IPS-NIHi11 (cell line): Measurements from ENCODE around the gene CCDC32.
"Not testable (repeated sequence)": the region's sequence is repeated elsewhere in the genome, so short reads cannot be mapped to it uniquely, and the experiment has no call there.

ENCODE experiments used
- DNase-seq: peaks from one replicate; pipeline ENCODE4 v3.0.0; 2012; ENCODE audit warnings: mixed read lengths, low spot score

Gene CCDC32

GRCh38 chr15:40564591-40565332, at the start of gene CCDC32:
Gene CCDC32 (minus strand): TSS chr15:40565042. CDS start chr15:40563015, 2,027 bp downstream.
- peak; percentile 99 for DNase-seq

- DNase-seq = no peak
Measured at GRCh38 chr15:40613080-40613479, 48.2 kb upstream of the CCDC32 start.

GRCh38 chr15:40603935-40604334, 39.1 kb upstream of the CCDC32 start:
- DNase-seq = no peak

GRCh38 chr15:40600956-40601355, 36.1 kb upstream of the CCDC32 start:
- DNase-seq = no peak

- no peak for DNase-seq
Measured at GRCh38 chr15:40598672-40599071, 33.8 kb upstream of the CCDC32 start.

- no peak for DNase-seq
Measured at GRCh38 chr15:40598126-40598525, 33.3 kb upstream of the CCDC32 start.

- no peak for DNase-seq
Measured at GRCh38 chr15:40597024-40597423, 32.2 kb upstream of the CCDC32 start.

- no peak for DNase-seq
Measured at GRCh38 chr15:40595773-40596172, 30.9 kb upstream of the CCDC32 start.

GRCh38 chr15:40595219-40595618, 30.4 kb upstream of the CCDC32 start:
- no peak for DNase-seq

GRCh38 chr15:40594429-40594836, 29.6 kb upstream of the CCDC32 start:
- DNase-seq = peak; percentile 89

- DNase-seq = peak; percentile 89
Measured at GRCh38 chr15:40593588-40594428, 29.0 kb upstream of the CCDC32 start, which contains the start of gene KNL1. Gene KNL1 (plus strand): TSS chr15:40594249. CDS start chr15:40602932, 8,683 bp downstream.

GRCh38 chr15:40593165-40593564, 28.3 kb upstream of the CCDC32 start:
- no peak for DNase-seq

GRCh38 chr15:40591389-40591788, 26.5 kb upstream of the CCDC32 start:
- DNase-seq = no peak

GRCh38 chr15:40590667-40591050, 25.8 kb upstream of the CCDC32 start:
- no peak for DNase-seq

GRCh38 chr15:40584191-40584590, 19.3 kb upstream of the CCDC32 start:
- no peak for DNase-seq

- DNase-seq = peak; percentile 40
Measured at GRCh38 chr15:40582726-40583246, 17.9 kb upstream of the CCDC32 start.

GRCh38 chr15:40581796-40582195, 17.0 kb upstream of the CCDC32 start:
- DNase-seq = not testable (repeated sequence)

GRCh38 chr15:40578892-40579291, 14.1 kb upstream of the CCDC32 start:
- DNase-seq = no peak

GRCh38 chr15:40576914-40577313, 12.1 kb upstream of the CCDC32 start:
- DNase-seq = not testable (repeated sequence)

- DNase-seq = no peak
Measured at GRCh38 chr15:40575113-40575512, 10.3 kb upstream of the CCDC32 start.

- DNase-seq = peak; percentile 95
Measured at GRCh38 chr15:40569129-40569953, 4.5 kb upstream of the CCDC32 start, which contains the start of gene RPUSD2. Gene RPUSD2 (plus strand): TSS chr15:40569299. CDS start chr15:40569338, 39 bp downstream.

GRCh38 chr15:40567111-40567510, 2.3 kb upstream of the CCDC32 start:
- no peak for DNase-seq
